Kidney (tissue), 14 donors: ENCODE measurements around the gene IL18BP. TPM values are rescaled to one million over a fixed set of nuclear protein-coding genes. Genes with fewer than 3 reads are reported as not detected.

Experiments used
- DNase-seq, 5 donors: peaks; one replicate each; pipeline ENCODE4 v3.0.0-alpha.2; 2013 to 2020
- FAIRE-seq: peaks from 2 replicates; lab custom pipeline; 2012; peaks lifted over from hg19 to GRCh38; lab: Jason Lieb, UNC
- H3K27ac ChIP-seq, 2 donors: one replicate each; pipeline ENCODE4 v1.7.0; 2013; ENCODE audit warnings: low read depth in 2 of 2, low read length in 2 of 2, inconsistent platforms in 1 of 2
- H3K27me3 ChIP-seq: one replicate; pipeline ENCODE4 v1.7.1; 2013; ENCODE audit warnings: low read length, inconsistent platforms; ENCODE audit not compliant: control insufficient read depth, insufficient read depth
- H3K36me3 ChIP-seq, 3 donors: one replicate each; pipeline versions ENCODE4 v1.7.0 to v1.7.1; 2013; ENCODE audit warnings: low read length in 3 of 3, control low read depth in 1 of 3, inconsistent platforms in 1 of 3; ENCODE audit not compliant: insufficient read depth in 3 of 3, control insufficient read depth in 2 of 3
- H3K4me1 ChIP-seq, 3 donors: one replicate each; pipeline versions ENCODE4 v1.7.0 to v1.7.1; 2013; ENCODE audit warnings: low read length in 3 of 3, inconsistent platforms in 1 of 3, low read depth in 1 of 3; ENCODE audit not compliant: control insufficient read depth in 2 of 3, insufficient read depth in 2 of 3
- H3K4me3 ChIP-seq, 3 donors: one replicate each; pipeline versions ENCODE4 v1.7.0 to v1.8.1; 2013; ENCODE audit warnings: low read length in 3 of 3, control low read depth in 1 of 3, inconsistent platforms in 1 of 3
- H3K9ac ChIP-seq, 3 donors: one replicate each; pipeline versions ENCODE4 v1.7.0 to v1.7.1; 2013; ENCODE audit warnings: low read length in 3 of 3, control low read depth in 1 of 3, inconsistent platforms in 1 of 3
- H3K9me3 ChIP-seq, 3 donors: one replicate each; pipeline versions ENCODE4 v1.7.0 to v1.7.1; 2013; ENCODE audit warnings: low read length in 3 of 3, control low read depth in 1 of 3, inconsistent platforms in 1 of 3; ENCODE audit not compliant: control insufficient read depth in 2 of 3, insufficient read depth in 1 of 3
- CTCF ChIP-seq: IDR thresholded peaks from 3 replicates; pipeline ENCODE4 v1.5.1; 2012; ENCODE audit warnings: mild to moderate bottlenecking, moderate library complexity, borderline replicate concordance; ENCODE audit not compliant: insufficient read depth; ENCODE audit errors: extremely low read depth
- intact Hi-C: fragments of 100-400 bp; cut with DNase I; formaldehyde crosslinking; loops from one replicate; pipeline ENCODE4 v1.11.1; 2022
- polyA plus RNA-seq: library from polyadenylated mRNA; stranded (reverse); fragments of 350-450 nt; fragmentation: Illumina TruSeq; extraction: RNeasy Lipid Tissue Mini Kit (QIAGEN cat#74804); gene quantifications from one replicate; pipeline ENCODE4 v1.2.3, GENCODE V29; 2014; ENCODE audit warnings: low read depth, low replicate concordance; ENCODE audit not compliant: insufficient read depth
- total RNA-seq: library from RNA; stranded (reverse); fragmentation: NEBNext Ultra II Directional; extraction: Animal tissue kit (Norgen Biotek cat#: 25700); gene quantifications from one replicate; pipeline ENCODE4 v1.2.1, GENCODE V29; 2021
- donor health status: control.
- donor health status: control.
- donor health status: control.
- donor health status: control.
- donor health status: control.
- donor health status: DM: yes; HTN: yes; CAD: no.
- donor health status: Normal renal cell carcinoma (clear cell type).

Gene IL18BP
- total and polyA plus RNA-seq, 2 donors from 2014 or later: 19.5 to 21.1 TPM

GRCh38 chr11:71964641-71965040 is 34.1 kb upstream of the IL18BP start:
- Histone ChIP-seq H3K36me3 (peaks cover 4 to 9% (median 7%) of the 10 kb centered on the region in 3 donors), H3K27ac (no peak overlapping the region), H3K4me1 (peaks cover 0 to 4% (median 2%) of the 10 kb centered on the region in 3 donors), H3K4me3 (no peak overlapping the region), H3K9me3 (no peaks in the 10 kb centered on the region), H3K27me3 (no peaks in the 10 kb centered on the region), H3K9ac (no peak overlapping the region)
- intact Hi-C loops: no loop called here
- TF ChIP-seq CTCF: no peak
- DNase-seq (no peak), FAIRE-seq (no peak)

- Histone ChIP-seq H3K36me3 (peaks cover 0 to 23% (median 3%) of the 10 kb centered on the region in 3 donors), H3K9me3 (no peaks in the 10 kb centered on the region), H3K9ac (no peak overlapping the region), H3K4me3 (no peak overlapping the region), H3K27ac (no peak overlapping the region), H3K27me3 (no peaks in the 10 kb centered on the region), H3K4me1 (no peaks in the 10 kb centered on the region)
- intact Hi-C loops: no loop called here
- no peak for FAIRE-seq
- TF ChIP-seq CTCF: no peak
- DNase-seq: no peak
These were observed 27.0 kb upstream of the IL18BP start for GRCh38 chr11:71971680-71972079.

GRCh38 chr11:71976551-71976950 is 22.2 kb upstream of the IL18BP start:
- FAIRE-seq: no peak
- Histone ChIP-seq H3K36me3 (peaks cover 0 to 17% (median 3%) of the 10 kb centered on the region in 3 donors), H3K9me3 (no peaks in the 10 kb centered on the region), H3K4me1 (no peaks in the 10 kb centered on the region), H3K27ac (no peak overlapping the region), H3K4me3 (no peak overlapping the region), H3K9ac (no peak overlapping the region), H3K27me3 (no peaks in the 10 kb centered on the region)
- no peak for DNase-seq
- TF ChIP-seq CTCF: no peak
- intact Hi-C loops: no loop called here

- DNase-seq: no peak
- no peak for FAIRE-seq
- Histone ChIP-seq H3K9me3 (no peaks in the 10 kb centered on the region), H3K36me3 (peaks cover 0 to 17% (median 2%) of the 10 kb centered on the region in 3 donors), H3K4me1 (no peaks in the 10 kb centered on the region), H3K9ac (no peak overlapping the region), H3K27me3 (no peaks in the 10 kb centered on the region), H3K27ac (no peak overlapping the region), H3K4me3 (no peak overlapping the region)
- TF ChIP-seq CTCF: no peak
- intact Hi-C loops: no loop called here
These were observed 21.6 kb upstream of the IL18BP start for GRCh38 chr11:71977090-71977489.
